Tibial artery (tissue), 4 donors: ENCODE data around the gene KRTAP2-3.
"Not testable (repeated sequence)": the region's sequence is repeated elsewhere in the genome, so short reads cannot be mapped to it uniquely, and the experiment has no call there.

Experiments used
- DNase-seq, 2 donors: peaks; one replicate each; pipeline ENCODE4 v3.0.0-alpha.2; 2019
- H3K27ac ChIP-seq, 2 donors: fragments of 200-600 bp; sonication (generic) in 1 of 2; 1 replicate in 1 of 2; 2 replicates in 1 of 2; pipeline ENCODE4 v1.5.1; 2018 to 2019; ENCODE audit warnings: mild to moderate bottlenecking in 1 of 2
- H3K27me3 ChIP-seq, 2 donors: fragments of 200-600 bp; sonication (generic) in 1 of 2; one replicate each; pipeline versions ENCODE4 v1.5.1 to v1.6.0; 2016 to 2019
- H3K36me3 ChIP-seq, 3 donors: fragments of 200-600 bp; sonication (generic) in 2 of 3; one replicate each; pipeline ENCODE4 v1.5.1; 2016 to 2019; ENCODE audit warnings: mild to moderate bottlenecking in 2 of 3
- H3K4me1 ChIP-seq, 4 donors: fragments of 200-600 bp; sonication (generic) in 2 of 4; 1 replicate in 3 of 4; 2 replicates in 1 of 4; pipeline ENCODE4 v1.5.1; 2016 to 2019
- H3K4me3 ChIP-seq, 2 donors: fragments of 200-600 bp; sonication (generic) in 1 of 2; 1 replicate in 1 of 2; 2 replicates in 1 of 2; pipeline ENCODE4 v1.5.1; 2018 to 2019; ENCODE audit warnings: mild to moderate bottlenecking in 2 of 2
- H3K9me3 ChIP-seq, 3 donors: fragments of 200-600 bp; sonication (generic) in 1 of 3; one replicate each; pipeline ENCODE4 v1.5.1; 2016 to 2019
- intact Hi-C: fragments of 100-400 bp; cut with DNase I; formaldehyde crosslinking; loops from one replicate; pipeline ENCODE4 v1.15.0; 2023; ENCODE audit warnings: low total_unique reads
- TF ChIP-seq, protein P1 (sequence below), 2 experiments: fragments of 200-600 bp in 1 of 2; fragments of 450-650 bp in 1 of 2; IDR thresholded peaks; one replicate each; pipeline ENCODE4 v1.5.1; 2017 to 2019; ENCODE audit warnings: antibody characterized with exemption in 2 of 2, mild to moderate bottlenecking in 1 of 2, moderate library complexity in 1 of 2

The KRTAP2-3 gene

DNA sequence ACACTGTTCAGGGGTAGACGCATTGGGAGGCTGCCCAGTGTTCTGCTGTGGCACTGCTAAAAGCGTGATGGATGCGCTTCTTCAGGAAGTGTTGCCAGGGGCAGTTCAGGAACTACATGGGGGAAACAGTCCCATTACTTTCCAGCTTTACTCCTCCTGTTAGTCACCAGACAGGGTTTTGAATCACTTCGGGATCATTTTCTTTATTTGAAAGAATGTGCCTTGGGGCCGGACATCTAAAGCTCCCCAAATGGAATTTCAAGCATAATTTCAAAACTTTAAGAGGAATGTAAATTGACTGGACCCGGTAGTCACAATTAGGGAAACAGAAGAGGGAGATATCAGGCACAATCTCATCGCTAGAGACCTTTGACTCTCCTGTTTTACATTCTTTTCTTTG, 11.5 kb downstream of the KRTAP2-3 start:
- peaks cover 0 to 2% of the 10 kb centered on the region in 2 donors for H3K27me3 ChIP-seq
- no peaks in the 10 kb centered on the region for H3K9me3 ChIP-seq
- TF ChIP-seq, protein P1, sequence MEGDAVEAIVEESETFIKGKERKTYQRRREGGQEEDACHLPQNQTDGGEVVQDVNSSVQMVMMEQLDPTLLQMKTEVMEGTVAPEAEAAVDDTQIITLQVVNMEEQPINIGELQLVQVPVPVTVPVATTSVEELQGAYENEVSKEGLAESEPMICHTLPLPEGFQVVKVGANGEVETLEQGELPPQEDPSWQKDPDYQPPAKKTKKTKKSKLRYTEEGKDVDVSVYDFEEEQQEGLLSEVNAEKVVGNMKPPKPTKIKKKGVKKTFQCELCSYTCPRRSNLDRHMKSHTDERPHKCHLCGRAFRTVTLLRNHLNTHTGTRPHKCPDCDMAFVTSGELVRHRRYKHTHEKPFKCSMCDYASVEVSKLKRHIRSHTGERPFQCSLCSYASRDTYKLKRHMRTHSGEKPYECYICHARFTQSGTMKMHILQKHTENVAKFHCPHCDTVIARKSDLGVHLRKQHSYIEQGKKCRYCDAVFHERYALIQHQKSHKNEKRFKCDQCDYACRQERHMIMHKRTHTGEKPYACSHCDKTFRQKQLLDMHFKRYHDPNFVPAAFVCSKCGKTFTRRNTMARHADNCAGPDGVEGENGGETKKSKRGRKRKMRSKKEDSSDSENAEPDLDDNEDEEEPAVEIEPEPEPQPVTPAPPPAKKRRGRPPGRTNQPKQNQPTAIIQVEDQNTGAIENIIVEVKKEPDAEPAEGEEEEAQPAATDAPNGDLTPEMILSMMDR (IDR thresholded peaks at IDR 0.05), result no peak
- H3K27ac ChIP-seq, result no peak overlapping the region
- no peak for DNase-seq
- intact Hi-C loops, result no loop called here
- H3K36me3 ChIP-seq, result no peaks in the 10 kb centered on the region
- no peak overlapping the region for H3K4me3 ChIP-seq
- no peaks in the 10 kb centered on the region for H3K4me1 ChIP-seq

DNA sequence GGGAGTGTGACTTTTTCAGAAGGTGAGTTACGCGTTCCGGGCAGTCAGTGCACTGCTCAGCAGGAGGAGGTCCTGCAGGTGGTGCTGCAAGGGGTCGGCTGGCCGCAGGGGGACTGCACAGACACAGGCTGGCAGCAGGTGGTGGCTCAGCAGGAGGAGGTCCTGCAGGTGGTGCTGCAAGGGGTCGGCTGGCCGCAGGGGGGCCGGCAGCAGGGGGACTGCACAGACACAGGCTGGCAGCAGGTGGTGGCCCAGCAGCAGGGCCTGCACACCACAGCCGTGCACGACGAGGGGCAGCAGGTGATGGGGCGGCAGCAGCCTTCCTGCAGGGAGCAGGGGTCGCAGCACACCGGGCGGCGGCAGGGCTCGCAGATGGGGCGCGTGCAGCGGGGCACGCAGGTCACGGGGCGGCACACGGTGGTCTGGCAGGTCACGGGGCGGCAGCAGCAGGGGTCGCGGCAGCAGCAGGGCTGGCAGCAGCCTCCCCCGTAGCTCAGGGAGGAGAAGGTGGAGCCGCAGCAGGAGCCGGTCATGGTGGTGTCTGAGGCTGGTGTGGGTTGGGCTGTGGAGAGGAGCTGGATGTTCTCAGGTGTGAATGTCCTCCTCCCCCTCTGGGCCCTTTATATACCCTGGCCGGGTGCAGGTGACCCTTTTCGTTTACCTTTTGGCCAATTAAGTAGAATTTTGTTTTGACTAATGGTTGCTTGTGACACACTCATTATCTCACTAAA, 13.0 kb downstream of the KRTAP2-3 start, which contains the start of gene KRTAP2-1:
Gene KRTAP2-1 (minus strand): TSS at position 582 of the 731 bp plus-strand sequence. CDS start 49 bp downstream, at position 533.
- H3K4me3 ChIP-seq, H3K27me3 ChIP-seq, H3K36me3 ChIP-seq, H3K27ac ChIP-seq, intact Hi-C loops, H3K4me1 ChIP-seq, DNase-seq, H3K9me3 ChIP-seq: not testable (repeated sequence)

DNA sequence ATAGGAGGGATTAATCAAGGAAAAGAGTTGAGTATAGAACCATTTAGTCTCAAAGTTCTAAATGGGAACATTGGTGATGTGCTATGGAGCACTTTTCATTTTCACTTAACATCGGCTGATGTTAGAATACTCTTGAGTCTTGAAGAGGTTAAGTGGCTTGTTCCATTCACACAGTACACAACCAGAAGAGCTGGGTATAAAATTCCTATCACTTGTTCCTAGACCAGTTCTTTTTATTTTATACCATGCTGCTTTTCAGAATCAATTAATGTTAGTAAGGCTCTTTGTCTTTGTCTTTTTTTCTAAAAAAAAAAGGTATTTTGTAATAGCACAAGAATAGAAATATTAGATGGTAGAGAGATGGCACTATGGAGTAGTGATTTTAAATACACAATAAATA, 17.0 kb downstream of the KRTAP2-3 start:
- no peaks in the 10 kb centered on the region for H3K9me3 ChIP-seq
- DNase-seq, result no peak
- TF ChIP-seq, protein P1 (IDR thresholded peaks at IDR 0.05), result no peak
- intact Hi-C loops, result no loop called here
- no peak overlapping the region for H3K4me3 ChIP-seq
- no peak overlapping the region for H3K27ac ChIP-seq
- H3K27me3 ChIP-seq, result no peaks in the 10 kb centered on the region
- H3K36me3 ChIP-seq, result no peaks in the 10 kb centered on the region
- peaks cover 0 to 10% (median 5%) of the 10 kb centered on the region in 4 donors for H3K4me1 ChIP-seq

DNA sequence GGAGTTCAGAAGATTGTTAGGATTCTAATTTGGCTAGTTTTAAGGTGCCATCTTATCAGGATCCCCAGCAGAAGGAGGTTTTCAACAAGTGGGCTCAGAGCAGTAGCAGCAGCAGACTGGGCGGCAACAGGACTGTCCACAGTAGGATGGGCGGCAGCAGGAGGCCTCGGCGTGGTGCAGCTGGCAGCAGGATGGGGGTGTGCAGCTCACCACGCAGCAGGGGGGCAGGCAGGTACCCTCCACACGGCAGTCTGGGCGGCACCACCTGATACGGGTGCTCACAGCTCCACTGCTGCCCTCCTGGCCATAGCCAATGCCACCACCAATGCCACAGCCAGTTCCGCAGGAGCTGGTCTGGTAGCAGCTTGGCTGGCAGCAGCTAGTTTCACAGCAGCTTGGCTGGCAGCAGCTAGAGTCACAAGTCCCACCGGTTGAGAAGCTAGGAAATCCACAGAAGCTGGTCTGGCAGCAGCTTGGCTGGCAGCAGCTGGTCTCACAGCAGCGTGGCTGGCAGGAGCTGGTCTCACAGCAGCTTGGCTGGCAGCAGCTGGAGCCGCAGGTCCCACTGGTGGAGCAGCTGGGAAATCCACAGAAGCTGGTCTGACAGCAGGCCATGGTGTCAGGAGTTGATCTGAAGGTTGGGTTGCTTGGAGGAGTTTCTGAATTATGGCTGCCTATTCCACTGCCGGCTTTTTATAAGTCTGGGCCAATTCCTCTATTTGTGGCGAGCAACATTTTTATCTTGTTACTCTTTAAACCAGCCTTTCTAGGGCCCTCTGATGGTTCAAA, 18.9 kb downstream of the KRTAP2-3 start, which contains the start of gene KRTAP1-1:
Gene KRTAP1-1 (minus strand): TSS at position 668 of the 789 bp plus-strand sequence. CDS start 53 bp downstream, at position 615.
- intact Hi-C loops, H3K36me3 ChIP-seq, H3K4me3 ChIP-seq, H3K27me3 ChIP-seq, H3K9me3 ChIP-seq: not testable (repeated sequence)
- DNase-seq, result peak in 1 of 2 donors; percentile 69
- Histone ChIP-seq H3K27ac (peak within 1 kb of the TSS in 1 of 2 donors; percentile 40), H3K4me1 (peaks cover 0 to 10% (median 5%) of the 10 kb centered on the region in 4 donors)

DNA sequence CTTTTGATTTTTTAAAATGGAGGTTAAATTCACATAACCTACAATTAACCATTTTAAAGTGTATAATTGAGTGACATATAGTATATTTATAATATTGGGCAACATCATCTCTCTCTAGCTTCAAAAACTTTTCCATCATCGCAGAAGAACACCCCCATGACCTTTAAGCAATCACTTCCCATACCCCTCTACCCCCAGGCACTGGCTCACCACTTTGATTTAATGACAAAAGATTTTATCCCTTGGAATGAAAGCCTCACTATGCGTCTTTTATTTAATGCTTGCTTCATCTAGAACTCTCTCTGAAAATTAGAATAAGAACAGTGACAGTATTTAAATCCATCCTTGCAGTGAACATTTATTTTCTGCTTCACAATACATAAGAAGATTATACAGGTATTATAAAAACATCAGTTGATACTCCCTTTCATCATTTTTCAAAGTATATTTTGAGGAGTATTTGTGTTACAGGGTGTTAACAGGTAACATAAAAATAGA, 22.0 kb downstream of the KRTAP2-3 start:
- H3K4me3 ChIP-seq, result no peak overlapping the region
- intact Hi-C loops, result no loop called here
- no peak overlapping the region for H3K27ac ChIP-seq
- no peaks in the 10 kb centered on the region for H3K27me3 ChIP-seq
- TF ChIP-seq, protein P1 (IDR thresholded peaks at IDR 0.05), result no peak
- no peaks in the 10 kb centered on the region for H3K9me3 ChIP-seq
- DNase-seq, result no peak
- no peaks in the 10 kb centered on the region for H3K36me3 ChIP-seq
- peaks cover 0 to 10% (median 5%) of the 10 kb centered on the region in 4 donors for H3K4me1 ChIP-seq

DNA sequence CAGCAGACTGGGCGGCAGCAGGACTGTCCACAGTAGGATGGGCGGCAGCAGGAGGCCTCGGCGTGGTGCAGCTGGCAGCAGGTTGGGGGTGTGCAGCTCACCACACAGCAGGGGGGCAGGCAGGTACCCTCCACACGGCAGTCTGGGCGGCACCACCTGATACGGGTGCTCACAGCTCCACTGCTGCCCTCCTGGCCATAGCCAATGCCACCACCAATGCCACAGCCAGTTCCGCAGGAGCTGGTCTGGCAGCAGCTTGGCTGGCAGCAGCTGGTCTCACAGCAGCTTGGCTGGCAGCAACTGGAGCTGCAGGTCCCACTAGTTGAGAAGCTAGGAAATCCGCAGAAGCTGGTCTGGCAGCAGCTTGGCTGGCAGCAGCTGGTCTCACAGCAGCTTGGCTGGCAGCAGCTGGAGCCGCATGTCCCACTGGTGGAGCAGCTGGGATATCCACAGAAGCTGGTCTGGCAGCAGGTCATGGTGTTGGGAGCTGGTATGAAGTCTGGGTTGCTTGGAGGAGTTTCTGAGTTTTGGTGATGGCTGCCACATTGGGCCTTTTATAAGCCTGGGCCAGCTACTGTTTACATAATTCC, 25.5 kb downstream of the KRTAP2-3 start, which contains the start of gene KRTAP1-3:
Gene KRTAP1-3 (minus strand): TSS at position 529 of the 590 bp plus-strand sequence. CDS start 53 bp downstream, at position 476.
- H3K27ac ChIP-seq, H3K9me3 ChIP-seq, H3K36me3 ChIP-seq, DNase-seq, H3K27me3 ChIP-seq, H3K4me1 ChIP-seq, intact Hi-C loops, H3K4me3 ChIP-seq: not testable (repeated sequence)
